Measurements from ENCODE around the gene THEMIS2. TPM values are rescaled to one million over a fixed set of nuclear protein-coding genes. Genes with fewer than 3 reads are reported as not detected.

THEMIS2 gene
- total and polyA plus RNA-seq, 12 donors = 2.5 to 29.3 (median 5.7) TPM

- DNase-seq (no peak), ATAC-seq (no peak)
- Histone ChIP-seq H3K4me1 (peaks cover 0 to 35% (median 22%) of the 10 kb centered on the region in 9 donors), H3K27ac (no peak overlapping the region), H3K27me3 (no peaks in the 10 kb centered on the region), H3K36me3 (peaks cover 0 to 70% (median 17%) of the 10 kb centered on the region in 9 donors), H3K9me3 (no peaks in the 10 kb centered on the region), H3K4me3 (no peak overlapping the region)
- intact Hi-C loops (cut with DNase I) = no loop called here
- TF ChIP-seq CTCF (IDR thresholded peaks at IDR 0.05) = no peak
These were observed 37.3 kb upstream of the THEMIS2 start for GRCh38 chr1:27835046-27835445.

- no peak for ATAC-seq
- WGBS, 2 donors = 96 to 100% methylated on average over 1 of the region's 1 CpG
- peaks cover 0 to 35% (median 22%) of the 10 kb centered on the region in 9 donors for H3K4me1 ChIP-seq
- H3K36me3 ChIP-seq = peaks cover 0 to 74% (median 22%) of the 10 kb centered on the region in 9 donors
- no peak overlapping the region for H3K4me3 ChIP-seq
- no peaks in the 10 kb centered on the region for H3K27me3 ChIP-seq
- intact Hi-C loops (cut with DNase I) = no loop called here
- no peaks in the 10 kb centered on the region for H3K9me3 ChIP-seq
- DNase-seq = no peak
- H3K27ac ChIP-seq = no peak overlapping the region
- no peak for TF ChIP-seq CTCF (IDR thresholded peaks at IDR 0.05)
These were observed 36.8 kb upstream of the THEMIS2 start for GRCh38 chr1:27835501-27835900.

GRCh38 chr1:27849951-27850350, 22.4 kb upstream of the THEMIS2 start:
- TF ChIP-seq CTCF (IDR thresholded peaks at IDR 0.05) = no peak

GRCh38 chr1:27855085-27855484, 17.3 kb upstream of the THEMIS2 start:
- TF ChIP-seq CTCF (IDR thresholded peaks at IDR 0.05) = no peak
- intact Hi-C loops (cut with DNase I) = loop anchor here in 6 of 10 donors (5.0 to 10.0 kb wide), 5 partner anchors 117 to 340 kb away; partner anchors contain the start of gene EYA3 (in 1 of the 6)
- WGBS, 2 donors = 89 to 93% methylated on average over 6 of the region's 6 CpGs
- H3K4me3 ChIP-seq = no peak overlapping the region
- peaks cover 0 to 18% (median 6%) of the 10 kb centered on the region in 9 donors for H3K4me1 ChIP-seq
- no peak for DNase-seq
- no peak for ATAC-seq
- H3K9me3 ChIP-seq = no peaks in the 10 kb centered on the region
- peaks cover 0 to 19% (median 17%) of the 10 kb centered on the region in 9 donors for H3K36me3 ChIP-seq
- no peaks in the 10 kb centered on the region for H3K27me3 ChIP-seq
- H3K27ac ChIP-seq = no peak overlapping the region

More at GRCh38 chr1:27849951-27850350, 22.4 kb upstream of the THEMIS2 start:
- Histone ChIP-seq H3K27me3 (no peaks in the 10 kb centered on the region), H3K4me3 (no peak overlapping the region), H3K9me3 (no peaks in the 10 kb centered on the region), H3K27ac (no peak overlapping the region), H3K36me3 (peaks cover 0 to 70% (median 55%) of the 10 kb centered on the region in 9 donors), H3K4me1 (no peaks in the 10 kb centered on the region)
- 94 to 98% methylated on average over 7 of the region's 7 CpGs for WGBS, 2 donors
- DNase-seq = no peak
- ATAC-seq = no peak
- intact Hi-C loops (cut with DNase I) = loop anchor here in 2 of 10 donors (10.0 kb wide), 1 partner anchor 345 kb away; no protein-coding TSS in a partner anchor

All from heart right ventricle (tissue), 16 donors.